Natural killer cell treated with Interleukin-12 subunit alpha and Interleukin-12 subunit beta and Interleukin-15 and Interleukin-18, amount 100 ng/mL, for 72 hours (primary cell): Measurements from ENCODE around the gene ZBTB21. TPM values are rescaled to one million over a fixed set of nuclear protein-coding genes. Genes with fewer than 3 reads are reported as not detected.

Experiments used
- ATAC-seq, 2 donors: fragments of 150-1000 bp; cut with Tn5 transposase in 1 of 2; sonication (Bioruptor Pico), chemical (Tn5 transposase) in 1 of 2; 2 replicates each; pipeline ENCODE4 v1.10.0; 2021
- DNase-seq: peaks from one replicate; pipeline ENCODE4 v3.0.0; 2022; ENCODE audit warnings: low spot score
- H3K27ac Mint-ChIP-seq, 2 donors: 1 replicate in 1 of 2; 2 replicates in 1 of 2; pipeline ENCODE4 v1.8.0; 2022; ENCODE audit warnings: mixed read lengths in 2 of 2, mild to moderate bottlenecking in 1 of 2, moderate library complexity in 1 of 2
- H3K27me3 Mint-ChIP-seq, 2 donors: 1 replicate in 1 of 2; 2 replicates in 1 of 2; pipeline ENCODE4 v1.8.0; 2022; ENCODE audit warnings: mixed read lengths in 2 of 2
- H3K36me3 Mint-ChIP-seq: one replicate; pipeline ENCODE4 v1.8.0; 2022; ENCODE audit warnings: mixed read lengths
- H3K4me1 Mint-ChIP-seq, 2 donors: 1 replicate in 1 of 2; 2 replicates in 1 of 2; pipeline ENCODE4 v1.8.0; 2022; ENCODE audit warnings: low read depth in 2 of 2, mixed read lengths in 2 of 2, mild to moderate bottlenecking in 1 of 2
- H3K4me3 Mint-ChIP-seq: one replicate; pipeline ENCODE4 v1.8.0; 2022; ENCODE audit warnings: mixed read lengths
- H3K9me3 Mint-ChIP-seq: 2 replicates; pipeline ENCODE4 v1.8.0; 2022; ENCODE audit warnings: mixed read lengths
- total RNA-seq, 2 donors: library from RNA; stranded (reverse); gene quantifications; one replicate each; pipeline ENCODE4 v1.2.3, GENCODE V29; 2022

The ZBTB21 gene
- total RNA-seq, 2 donors from 2014 or later, result 13.0 to 20.4 TPM

DNA sequence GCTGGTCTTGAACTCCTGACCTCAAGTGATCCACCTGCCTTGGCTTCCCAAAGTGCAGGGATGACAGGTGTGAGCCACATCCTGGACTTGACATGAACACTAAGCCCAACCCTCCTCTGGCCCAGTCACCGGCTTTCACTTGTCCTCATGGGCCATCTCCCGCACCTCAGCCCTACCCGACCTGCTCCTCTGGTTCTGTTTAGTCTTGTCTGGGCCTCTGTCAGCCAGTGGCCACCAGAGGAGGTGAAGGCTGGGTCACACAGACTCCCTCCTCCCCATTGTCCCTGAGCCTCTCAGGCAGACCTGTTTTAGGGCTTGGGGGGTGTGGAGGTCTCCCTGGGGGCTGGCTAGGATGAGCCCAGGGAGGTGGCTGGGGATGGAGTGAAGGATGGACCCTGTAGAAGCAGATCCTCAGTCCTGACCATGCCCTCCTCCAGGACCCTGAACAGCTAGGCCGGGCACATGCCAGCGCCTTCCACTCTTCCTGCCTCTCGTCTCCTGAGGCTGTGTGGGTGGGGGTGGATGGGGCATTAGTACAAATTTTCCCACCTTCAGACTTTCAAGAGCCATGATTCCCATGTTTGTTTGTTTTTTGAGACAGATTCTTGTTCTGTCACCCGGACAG is 34.8 kb upstream of the ZBTB21 start:
- no peaks in the 10 kb centered on the region for H3K4me1 Mint-ChIP-seq
- ATAC-seq, result no peak
- H3K4me3 Mint-ChIP-seq, result no peak overlapping the region
- H3K27ac Mint-ChIP-seq, result no peak overlapping the region
- peaks cover 16 to 19% of the 10 kb centered on the region in 2 donors for H3K27me3 Mint-ChIP-seq
- no peak for DNase-seq
- H3K9me3 Mint-ChIP-seq, result no peaks in the 10 kb centered on the region
- H3K36me3 Mint-ChIP-seq, result no peaks in the 10 kb centered on the region

DNA sequence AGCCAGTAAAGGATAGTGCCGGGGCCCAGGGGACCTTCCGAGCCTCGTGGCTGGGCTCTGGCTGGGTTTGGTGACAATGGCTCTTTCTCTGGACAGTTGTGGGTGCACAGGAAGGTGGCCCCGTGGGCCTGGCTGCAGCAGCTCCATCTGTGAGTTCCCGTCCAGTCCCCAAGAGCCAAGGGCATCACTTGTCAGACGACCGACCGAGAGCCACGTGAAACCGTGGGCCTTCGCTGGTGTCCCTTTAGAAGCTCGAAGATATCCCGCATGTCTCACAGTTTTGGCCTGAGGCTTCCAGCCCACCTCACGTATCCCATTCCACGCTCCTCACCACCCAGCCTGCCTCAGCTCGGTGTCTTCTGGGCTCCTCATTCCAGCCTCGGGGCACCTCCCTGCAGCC is 33.8 kb upstream of the ZBTB21 start:
- H3K4me1 Mint-ChIP-seq, result no peaks in the 10 kb centered on the region
- ATAC-seq (no peak), DNase-seq (no peak)
- H3K27ac Mint-ChIP-seq, result no peak overlapping the region
- no peaks in the 10 kb centered on the region for H3K36me3 Mint-ChIP-seq
- H3K4me3 Mint-ChIP-seq, result no peak overlapping the region
- no peaks in the 10 kb centered on the region for H3K9me3 Mint-ChIP-seq
- peaks cover 11 to 12% of the 10 kb centered on the region in 2 donors for H3K27me3 Mint-ChIP-seq

DNA sequence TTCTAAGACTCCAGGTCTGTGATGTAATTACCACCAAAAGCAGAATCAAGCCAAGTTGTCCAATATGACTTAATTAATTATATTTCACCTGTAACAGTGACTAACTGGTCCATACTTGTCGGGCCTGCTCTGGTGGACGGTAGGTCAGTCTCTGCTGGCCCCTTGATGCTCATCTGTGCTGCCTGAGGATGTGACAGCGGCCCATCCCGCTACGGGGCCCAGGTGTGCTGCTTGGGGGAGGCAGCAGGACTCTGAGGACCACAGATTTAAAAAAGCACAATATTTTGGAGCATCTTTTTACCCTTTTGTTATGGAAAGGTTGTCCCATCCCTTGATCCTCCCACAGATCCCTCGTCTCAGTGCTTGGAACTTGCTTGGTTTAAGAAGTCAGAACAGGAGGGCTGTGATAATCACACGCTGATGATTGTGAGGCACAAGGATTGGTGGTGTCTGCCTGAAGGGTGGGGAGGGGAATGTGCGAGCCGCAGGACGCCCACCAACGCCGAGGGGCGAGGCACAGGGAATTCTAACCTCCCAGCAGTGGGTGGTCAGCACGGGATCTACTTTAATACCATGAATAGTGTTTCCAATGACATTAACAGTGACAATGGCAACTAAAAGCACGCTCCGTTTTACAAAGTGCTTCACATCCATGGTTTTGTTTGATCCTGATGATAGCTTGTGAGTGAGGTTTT is 33.2 kb upstream of the ZBTB21 start:
- Mint-ChIP-seq H3K27me3 (peaks cover 11 to 12% of the 10 kb centered on the region in 2 donors), H3K4me1 (no peaks in the 10 kb centered on the region), H3K9me3 (no peaks in the 10 kb centered on the region), H3K36me3 (no peaks in the 10 kb centered on the region), H3K4me3 (no peak overlapping the region), H3K27ac (no peak overlapping the region)
- DNase-seq (no peak), ATAC-seq (no peak)

DNA sequence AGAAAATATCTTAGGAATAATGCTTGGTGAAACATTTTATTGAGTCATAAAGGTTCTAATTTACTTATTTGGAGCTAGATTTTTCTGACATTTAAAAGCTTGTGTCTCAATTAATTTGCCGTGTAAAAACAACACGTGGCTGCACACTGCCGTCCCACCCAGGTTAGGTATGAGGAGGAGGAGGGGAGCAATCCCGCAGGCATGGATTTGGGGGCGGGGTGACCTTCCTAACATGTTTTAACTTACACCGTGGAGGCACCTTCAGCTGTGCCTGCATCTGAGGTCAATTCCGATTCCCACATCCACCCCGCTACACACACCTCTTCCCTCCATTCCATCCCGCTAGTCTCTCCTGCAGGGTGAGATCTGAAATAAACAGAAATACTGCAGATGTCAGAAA is 32.5 kb upstream of the ZBTB21 start:
- peaks cover 0 to under 1% of the 10 kb centered on the region in 2 donors for H3K4me1 Mint-ChIP-seq
- peaks cover 11 to 12% of the 10 kb centered on the region in 2 donors for H3K27me3 Mint-ChIP-seq
- DNase-seq (no peak), ATAC-seq (no peak)
- no peak overlapping the region for H3K4me3 Mint-ChIP-seq
- no peak overlapping the region for H3K27ac Mint-ChIP-seq
- no peaks in the 10 kb centered on the region for H3K36me3 Mint-ChIP-seq
- H3K9me3 Mint-ChIP-seq, result no peaks in the 10 kb centered on the region

DNA sequence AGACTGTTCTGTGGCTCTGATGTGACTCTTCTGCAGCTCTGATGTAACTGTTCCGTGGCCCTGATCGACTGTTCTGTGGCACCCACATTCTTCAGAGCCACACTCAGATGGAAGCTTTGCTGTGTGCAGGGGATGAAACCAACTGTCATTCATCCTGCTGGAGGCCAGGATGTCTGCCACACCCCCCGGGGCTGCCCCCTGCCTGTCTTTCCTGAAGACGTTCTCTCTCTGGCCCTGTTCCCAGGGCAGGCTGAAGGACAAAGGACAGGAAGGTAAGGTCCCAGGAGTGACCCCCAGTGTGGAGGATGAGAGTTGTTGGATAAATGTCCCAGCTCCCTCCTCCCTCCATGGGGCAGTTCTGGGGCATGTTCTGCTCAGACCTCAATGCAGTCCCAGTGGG is 31.6 kb upstream of the ZBTB21 start:
- Mint-ChIP-seq H3K27me3 (peaks cover 11 to 12% of the 10 kb centered on the region in 2 donors), H3K4me1 (peaks cover 0 to 3% of the 10 kb centered on the region in 2 donors), H3K4me3 (no peak overlapping the region), H3K9me3 (no peaks in the 10 kb centered on the region), H3K36me3 (no peaks in the 10 kb centered on the region), H3K27ac (no peak overlapping the region)
- DNase-seq, result no peak
- ATAC-seq, result no peak

DNA sequence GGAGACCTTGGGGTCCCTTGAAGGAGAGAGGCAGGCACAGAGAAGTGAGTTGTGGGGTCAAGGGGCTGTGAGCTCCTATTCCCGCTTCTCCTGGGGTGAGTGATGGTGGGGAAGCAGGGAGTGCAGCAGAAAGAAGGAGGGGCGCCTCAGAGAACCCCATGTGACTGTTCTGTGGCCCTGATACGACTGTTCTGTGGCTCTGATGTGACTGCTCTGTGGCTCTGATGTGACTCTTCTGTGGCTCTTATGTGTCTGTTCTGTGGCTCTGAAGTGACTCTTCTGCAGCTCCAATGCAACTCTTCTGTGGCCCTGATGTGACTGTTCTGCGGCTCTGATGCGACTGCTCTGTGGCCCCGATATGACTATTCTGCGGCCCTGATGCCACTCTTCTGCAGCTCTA is 31.1 kb upstream of the ZBTB21 start:
- Mint-ChIP-seq H3K27ac (no peak overlapping the region), H3K4me1 (peaks cover 0 to 3% of the 10 kb centered on the region in 2 donors), H3K4me3 (no peak overlapping the region), H3K36me3 (no peaks in the 10 kb centered on the region), H3K27me3 (peaks cover 11 to 12% of the 10 kb centered on the region in 2 donors), H3K9me3 (no peaks in the 10 kb centered on the region)
- DNase-seq (no peak), ATAC-seq (no peak)

DNA sequence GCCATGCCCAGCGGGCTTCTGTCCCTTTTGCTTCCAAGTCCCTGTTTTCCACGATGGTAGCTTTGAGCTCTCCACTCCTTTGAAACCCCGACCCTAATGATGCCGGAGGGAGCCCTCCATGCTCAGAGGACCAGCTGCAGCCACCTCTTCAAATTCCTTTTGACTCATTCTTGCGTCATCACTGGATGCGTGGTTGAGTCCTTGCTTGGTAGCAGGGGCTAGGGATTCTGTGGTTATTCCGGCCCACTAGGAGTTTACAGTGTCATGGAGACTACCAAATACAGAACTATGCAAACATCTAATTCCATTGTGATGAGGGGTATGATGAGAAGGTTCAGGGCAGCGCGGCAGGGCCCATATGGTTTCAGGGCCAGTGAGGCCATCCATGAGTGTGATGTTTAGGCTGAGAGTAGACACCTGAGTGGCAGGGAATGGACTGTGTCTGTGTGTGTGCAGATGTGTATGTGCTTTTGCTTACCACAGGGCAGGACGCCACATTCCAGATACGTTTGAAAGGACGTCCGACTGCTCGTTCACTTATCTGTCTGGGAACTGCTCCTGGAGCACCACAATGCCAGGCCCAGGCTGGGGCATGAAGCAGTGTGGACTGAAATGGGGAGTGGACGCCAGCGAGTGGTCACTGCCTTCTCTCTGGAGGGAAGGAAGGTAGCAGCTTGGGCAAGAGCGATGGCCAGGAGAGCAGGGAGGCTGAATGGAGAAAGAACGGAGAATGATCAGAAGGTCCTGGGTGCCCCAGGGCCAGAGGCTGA is 30.4 kb upstream of the ZBTB21 start:
- Mint-ChIP-seq H3K9me3 (no peaks in the 10 kb centered on the region), H3K4me1 (peaks cover 0 to 3% of the 10 kb centered on the region in 2 donors), H3K4me3 (no peak overlapping the region), H3K27me3 (peaks cover 8 to 9% of the 10 kb centered on the region in 2 donors), H3K36me3 (no peaks in the 10 kb centered on the region), H3K27ac (no peak overlapping the region)
- DNase-seq (no peak), ATAC-seq (no peak)

DNA sequence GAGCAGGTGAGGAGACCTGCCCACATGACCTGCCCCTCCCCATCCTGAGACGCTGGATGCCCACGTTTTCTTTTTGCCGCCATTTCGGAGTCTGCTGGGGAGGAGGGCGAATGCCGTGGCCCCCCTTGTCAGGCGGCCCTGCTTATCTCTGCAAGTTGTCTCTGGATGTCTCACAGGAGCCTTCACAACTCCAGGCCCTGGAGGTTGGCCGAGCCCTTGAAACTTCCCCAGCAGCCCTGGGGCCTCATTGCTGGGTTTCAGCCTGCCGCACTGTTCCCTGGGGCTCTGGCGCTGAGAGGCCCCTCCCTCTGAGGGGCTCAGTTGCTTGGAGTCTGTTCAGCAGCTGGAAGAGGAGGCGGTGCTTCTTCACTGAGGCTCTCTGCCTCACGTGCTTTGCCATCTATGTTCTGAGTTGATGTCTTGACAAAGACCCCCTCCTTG is 29.8 kb upstream of the ZBTB21 start:
- H3K27me3 Mint-ChIP-seq, result peaks cover 10 to 11% of the 10 kb centered on the region in 2 donors
- ATAC-seq (no peak), DNase-seq (no peak)
- H3K4me1 Mint-ChIP-seq, result peaks cover 0 to 3% of the 10 kb centered on the region in 2 donors
- H3K9me3 Mint-ChIP-seq, result no peaks in the 10 kb centered on the region
- no peak overlapping the region for H3K4me3 Mint-ChIP-seq
- H3K36me3 Mint-ChIP-seq, result no peaks in the 10 kb centered on the region
- no peak overlapping the region for H3K27ac Mint-ChIP-seq

DNA sequence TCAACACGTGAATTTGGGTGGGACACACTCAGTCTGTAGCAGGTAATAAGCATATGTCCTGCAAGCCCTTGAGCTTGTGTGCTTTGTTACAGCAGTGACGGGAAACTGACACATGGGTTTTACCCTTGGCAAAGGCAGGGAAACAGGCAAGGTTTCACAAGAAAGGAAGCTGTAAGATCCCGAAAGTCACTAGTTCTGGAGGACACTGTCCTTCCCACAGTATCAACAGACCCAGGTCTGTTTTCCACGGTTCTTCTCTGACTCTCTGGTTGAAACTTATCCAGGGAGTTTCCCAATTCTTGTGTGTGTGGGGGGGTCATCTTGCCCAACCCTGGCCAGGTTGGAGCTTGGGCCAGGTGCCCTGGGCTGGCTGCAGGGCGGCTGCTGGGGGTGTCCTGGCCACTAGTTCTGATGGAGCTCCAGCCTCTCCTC is 29.3 kb upstream of the ZBTB21 start:
- H3K27ac Mint-ChIP-seq, result no peak overlapping the region
- peaks cover 14 to 15% of the 10 kb centered on the region in 2 donors for H3K27me3 Mint-ChIP-seq
- DNase-seq (no peak), ATAC-seq (peak in 1 of 2 donors; percentile 20)
- H3K4me3 Mint-ChIP-seq, result no peak overlapping the region
- H3K9me3 Mint-ChIP-seq, result no peaks in the 10 kb centered on the region
- no peaks in the 10 kb centered on the region for H3K36me3 Mint-ChIP-seq
- H3K4me1 Mint-ChIP-seq, result peaks cover 0 to 3% of the 10 kb centered on the region in 2 donors

DNA sequence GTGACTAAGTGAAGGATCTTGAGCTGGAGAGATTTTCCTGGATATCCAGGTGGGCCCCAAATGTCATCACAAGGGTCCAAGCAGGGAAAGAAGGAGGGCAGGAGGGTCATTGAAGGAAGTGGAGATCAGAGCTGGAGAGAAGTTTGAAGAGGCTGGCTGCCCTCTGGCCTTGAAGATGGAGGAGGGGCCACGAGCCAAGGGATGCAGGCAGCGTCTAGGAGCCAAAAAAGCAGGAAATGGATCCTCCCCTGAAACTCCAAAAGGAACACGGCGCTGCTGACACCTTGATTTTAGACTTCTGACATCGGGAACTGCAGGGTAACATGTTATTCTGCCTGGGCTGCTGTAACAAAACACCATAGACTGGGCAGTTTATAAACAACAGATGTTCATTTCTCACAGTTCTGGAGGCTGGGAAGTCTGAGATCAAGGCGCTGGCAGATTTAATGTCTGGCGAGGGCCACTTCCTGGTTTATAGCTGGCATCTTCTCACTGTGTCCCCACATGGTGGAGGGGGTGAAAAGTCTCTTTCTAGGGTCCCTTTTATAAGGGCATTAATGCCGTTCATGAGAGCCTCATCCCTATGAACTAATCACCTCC is 28.8 kb upstream of the ZBTB21 start:
- Mint-ChIP-seq H3K9me3 (no peaks in the 10 kb centered on the region), H3K36me3 (no peaks in the 10 kb centered on the region), H3K27me3 (peaks cover 17 to 19% of the 10 kb centered on the region in 2 donors), H3K4me3 (no peak overlapping the region), H3K4me1 (peaks cover 0 to 3% of the 10 kb centered on the region in 2 donors), H3K27ac (no peak overlapping the region)
- DNase-seq, result no peak
- no peak for ATAC-seq

DNA sequence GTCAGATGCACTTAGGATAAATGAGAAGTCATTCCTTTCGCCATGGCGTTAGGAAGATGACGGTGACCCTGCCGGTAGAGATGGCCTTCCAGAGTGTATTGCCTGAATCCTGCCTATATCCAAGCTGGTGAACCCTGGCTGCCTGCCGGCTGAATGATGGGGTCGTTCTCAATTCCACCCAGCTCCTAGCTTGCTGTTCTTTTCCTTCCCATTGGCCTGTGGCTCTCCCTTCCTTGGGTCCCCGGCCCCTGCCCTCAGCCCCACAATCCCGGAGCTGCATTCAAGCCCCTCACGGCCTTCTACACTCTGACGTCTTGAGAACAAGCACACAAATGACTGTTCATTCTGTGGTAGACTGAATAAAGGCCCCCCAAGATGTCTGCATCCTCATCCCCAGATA is 28.2 kb upstream of the ZBTB21 start:
- Mint-ChIP-seq H3K4me1 (peaks cover 0 to 3% of the 10 kb centered on the region in 2 donors), H3K36me3 (no peaks in the 10 kb centered on the region), H3K27me3 (peaks cover 17 to 19% of the 10 kb centered on the region in 2 donors), H3K9me3 (no peaks in the 10 kb centered on the region), H3K27ac (no peak overlapping the region), H3K4me3 (no peak overlapping the region)
- DNase-seq, result no peak
- no peak for ATAC-seq

DNA sequence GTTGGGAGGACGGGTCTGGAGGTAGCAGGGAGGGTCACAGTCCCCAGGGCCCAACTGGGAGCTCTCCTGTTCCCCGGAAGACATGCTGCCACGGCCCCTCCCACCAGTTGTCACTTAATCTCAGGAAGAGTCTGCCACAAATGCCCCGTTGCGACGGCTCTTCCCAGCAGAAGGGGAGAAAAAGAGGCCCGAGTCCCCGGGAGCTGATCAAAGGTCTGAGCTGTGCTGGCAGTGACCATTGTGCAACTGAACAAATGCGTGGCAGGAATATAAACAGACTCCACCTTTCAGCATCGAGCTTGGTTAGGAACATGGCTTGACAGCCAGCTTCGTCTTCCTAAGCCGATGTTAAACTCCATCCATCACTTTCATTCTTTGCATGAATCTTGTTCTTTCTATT is 27.8 kb upstream of the ZBTB21 start:
- DNase-seq, result no peak
- Mint-ChIP-seq H3K27ac (no peak overlapping the region), H3K36me3 (no peaks in the 10 kb centered on the region), H3K9me3 (no peaks in the 10 kb centered on the region), H3K27me3 (peaks cover 17 to 19% of the 10 kb centered on the region in 2 donors), H3K4me1 (peaks cover 0 to 3% of the 10 kb centered on the region in 2 donors), H3K4me3 (no peak overlapping the region)
- no peak for ATAC-seq

DNA sequence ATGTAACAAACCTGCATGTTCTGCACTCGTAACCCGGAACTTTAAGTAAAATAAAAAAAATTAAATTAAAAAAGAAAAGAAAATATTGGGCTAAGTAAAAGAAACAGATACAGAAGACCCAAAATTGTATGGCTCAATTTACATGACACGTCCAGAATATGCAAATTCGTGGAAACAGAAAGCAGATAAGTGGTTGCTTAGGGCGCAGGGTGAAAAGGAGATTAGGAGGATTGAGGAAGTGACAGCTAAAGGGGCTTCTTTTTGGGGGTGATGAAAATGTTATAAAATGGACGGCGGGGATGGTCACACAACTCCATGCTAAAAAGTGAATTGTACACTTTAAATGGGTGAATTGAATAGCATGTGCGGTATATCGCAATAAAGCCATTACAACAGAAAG is 27.4 kb upstream of the ZBTB21 start:
- Mint-ChIP-seq H3K9me3 (no peaks in the 10 kb centered on the region), H3K27me3 (peaks cover 14 to 19% of the 10 kb centered on the region in 2 donors), H3K4me3 (no peak overlapping the region), H3K27ac (no peak overlapping the region), H3K4me1 (peaks cover 0 to 3% of the 10 kb centered on the region in 2 donors), H3K36me3 (no peaks in the 10 kb centered on the region)
- DNase-seq, result no peak
- ATAC-seq, result no peak
